GM12892 (cell line): Measurements from ENCODE around the gene TUBG2.

Experiments used
- POLR2A ChIP-seq: IDR thresholded peaks from 2 replicates; pipeline ENCODE4 v1.6.1; 2011; ENCODE audit warnings: low read depth, low read length, control low read depth
- POLR2AphosphoS5 ChIP-seq: IDR thresholded peaks from 2 replicates; pipeline ENCODE4 v1.6.1; 2011; ENCODE audit warnings: low read depth, low read length, control low read depth
- TAF1 ChIP-seq: IDR thresholded peaks from 2 replicates; pipeline ENCODE4 v1.6.1; 2011; ENCODE audit warnings: low read depth, mild to moderate bottlenecking, control low read depth, low read length, borderline replicate concordance

- no peak for TF ChIP-seq POLR2AphosphoS5
- TF ChIP-seq POLR2A, result no peak
- TF ChIP-seq TAF1, result no peak
Observed at GRCh38 chr17:42690596-42690995, 31.5 kb downstream of the TUBG2 start.
